RWPE1 (cell line): ENCODE measurements around the gene H19.

ENCODE experiments used
- CTCF ChIA-PET: fragments of 350-600 bp; sonication (Branson Sonifier 250); formaldehyde crosslinking; extraction: SDS; loops from one replicate; lab custom pipeline; 2021; lab: Yijun Ruan, JAX
- POLR2A ChIA-PET: fragments of 400-600 bp; formaldehyde crosslinking; extraction: SDS; loops from one replicate; lab custom pipeline; 2020; ENCODE audit warnings: antibody characterized with exemption; ENCODE audit not compliant: low non-redundant PET; lab: Yijun Ruan, JAX
- DNase-seq: peaks from one replicate; pipeline ENCODE4 v3.0.0; 2012; ENCODE audit warnings: low spot score
- H3K27ac ChIP-seq: fragments of 450-650 bp; 2 replicates; pipeline ENCODE4 v1.5.1; 2017
- CTCF ChIP-seq: fragments of 450-650 bp; conservative IDR thresholded peaks from 2 replicates; pipeline ENCODE4 v1.5.1; 2017; ENCODE audit warnings: low read depth, mild to moderate bottlenecking

H19 gene

DNA sequence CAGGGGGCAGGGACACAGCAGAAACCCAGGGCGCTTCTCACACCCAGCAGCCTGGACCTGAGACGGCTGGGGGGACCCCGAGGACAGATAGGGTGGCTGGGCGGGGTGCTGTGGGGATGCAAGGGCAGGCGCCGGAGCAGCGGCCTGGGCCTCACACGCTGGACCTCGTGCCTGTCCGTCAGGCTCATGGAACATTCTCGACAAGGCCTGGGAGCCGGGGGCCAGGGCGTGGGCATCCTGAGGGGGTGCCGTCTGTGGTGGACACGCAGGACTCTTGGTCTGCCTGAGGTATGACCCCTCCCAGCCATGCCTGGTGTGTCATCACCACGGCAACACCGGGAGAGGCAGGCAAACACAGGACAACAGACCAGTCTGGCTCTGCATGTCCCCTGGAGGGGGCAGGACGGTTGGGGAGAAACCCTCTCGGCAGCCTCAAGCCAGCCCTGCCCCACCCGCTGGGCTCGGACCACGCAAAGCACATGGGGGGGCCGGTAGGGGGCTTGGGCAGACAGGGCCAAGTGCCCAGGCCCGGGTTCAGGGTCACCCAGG lies 29.1 kb downstream of the H19 start:
- no peak for DNase-seq
- no peak overlapping the region for H3K27ac ChIP-seq
- ChIA-PET CTCF (interaction anchor here (0.9 to 2.2 kb wide), 4 partner anchors 14 to 183 kb away, joined by 3 to 9 read pairs (median 4); no protein-coding TSS in a partner anchor), POLR2A (interaction anchor here (0.5 kb wide), 1 partner anchor 206 kb away, joined by 3 read pairs; no protein-coding TSS in a partner anchor)
- TF ChIP-seq CTCF, result no peak

DNA sequence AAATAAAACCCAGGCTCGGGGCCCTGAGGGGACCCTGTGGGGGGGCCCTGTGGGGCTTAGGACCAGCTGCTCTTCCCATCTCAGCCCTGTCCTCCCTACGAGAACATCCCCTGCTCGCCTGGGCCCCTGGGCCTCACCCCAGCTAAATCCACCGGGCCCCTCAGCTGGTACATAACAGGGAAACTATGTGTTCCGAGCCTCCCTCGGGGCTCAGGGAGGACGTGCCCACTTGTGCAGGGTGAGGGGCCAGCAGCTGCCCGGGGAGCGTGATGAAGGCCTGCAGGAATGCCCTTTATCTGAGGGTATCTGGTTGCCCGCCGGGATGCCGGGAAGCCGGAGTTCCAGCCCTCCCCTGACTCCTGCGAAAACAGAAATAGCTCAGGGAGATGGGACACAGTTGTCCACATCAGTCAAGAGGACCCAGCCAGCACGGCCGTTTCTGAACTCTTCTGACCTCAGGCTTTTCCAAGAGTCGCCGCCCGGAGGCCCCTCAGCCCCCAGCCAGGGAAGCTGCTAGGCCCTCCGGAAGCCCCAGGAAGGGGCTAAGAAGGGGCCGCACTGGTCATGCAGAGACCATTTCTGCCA lies 29.9 kb downstream of the H19 start:
- CTCF ChIA-PET, result interaction anchor here (0.6 to 2.2 kb wide), 5 partner anchors 12 to 274 kb away, joined by 3 to 9 read pairs (median 4); no protein-coding TSS in a partner anchor

DNA sequence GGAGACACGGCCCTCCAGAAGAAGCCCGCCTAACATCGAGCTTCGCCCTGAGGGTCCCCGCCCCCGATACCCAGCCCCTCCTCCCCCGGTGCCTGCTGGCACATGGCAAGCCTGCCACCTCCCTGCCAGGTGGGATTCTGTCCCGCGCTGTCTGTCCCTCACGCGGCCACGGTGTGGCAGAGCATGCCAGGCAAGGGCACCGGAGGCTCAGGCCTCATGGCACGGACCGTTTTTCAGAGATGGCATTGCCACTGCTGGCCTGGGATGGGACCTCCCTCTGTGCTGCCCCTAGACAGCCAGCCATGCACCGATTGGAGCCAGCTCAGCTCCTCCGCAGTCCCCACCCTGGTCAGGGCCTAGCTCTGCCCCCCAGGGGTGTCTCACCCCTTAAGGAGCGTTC lies 31.1 kb downstream of the H19 start:
- DNase-seq, result no peak
- H3K27ac ChIP-seq, result no peak overlapping the region
- ChIA-PET POLR2A (no interaction called here), CTCF (interaction anchor here (1.1 to 1.5 kb wide), 3 partner anchors 14 to 273 kb away, joined by 3 to 4 read pairs (median 3); no protein-coding TSS in a partner anchor)
- no peak for TF ChIP-seq CTCF

More for the DNA sequence above, 29.9 kb downstream of the H19 start:
- POLR2A ChIA-PET, result no interaction called here
- no peak for TF ChIP-seq CTCF
- no peak overlapping the region for H3K27ac ChIP-seq
- no peak for DNase-seq

- H3K27ac ChIP-seq, result no peak overlapping the region
- no peak for TF ChIP-seq CTCF
- ChIA-PET CTCF (interaction anchor here (0.5 kb wide), 1 partner anchor 323 kb away, joined by 3 read pairs; no protein-coding TSS in a partner anchor), POLR2A (no interaction called here)
- DNase-seq, result no peak
Measured at GRCh38 chr11:1964955-1965354, 32.7 kb downstream of the H19 start.

GRCh38 chr11:1964348-1964747 lies 33.3 kb downstream of the H19 start:
- no peak for TF ChIP-seq CTCF
- no peak overlapping the region for H3K27ac ChIP-seq
- ChIA-PET POLR2A (interaction anchor here (0.5 kb wide), 1 partner anchor 87 kb away, joined by 3 read pairs; no protein-coding TSS in a partner anchor), CTCF (no interaction called here)
- no peak for DNase-seq

GRCh38 chr11:1963864-1964263 lies 33.8 kb downstream of the H19 start:
- ChIA-PET CTCF (no interaction called here), POLR2A (interaction anchor here (0.5 kb wide), 1 partner anchor 87 kb away, joined by 3 read pairs; no protein-coding TSS in a partner anchor)
- TF ChIP-seq CTCF, result no peak
- no peak overlapping the region for H3K27ac ChIP-seq
- DNase-seq, result no peak
